AG04449 (cell line): Measurements from ENCODE around the gene SNRPD1.

Source experiments
- CTCF ChIA-PET: fragments of 350-600 bp; formaldehyde crosslinking; extraction: SDS; loops from one replicate; lab custom pipeline; 2021; ENCODE audit warnings: antibody characterized with exemption; lab: Yijun Ruan, JAX
- POLR2A ChIA-PET: fragments of 400-600, 350-600 bp; formaldehyde crosslinking; extraction: SDS; loops from one replicate; lab custom pipeline; 2020; ENCODE audit warnings: antibody characterized with exemption, inconsistent platforms; lab: Yijun Ruan, JAX
- DNase-seq: peaks from one replicate; pipeline ENCODE4 v3.0.0-alpha.2; 2010; ENCODE audit warnings: low read depth, low spot score
- H3K4me3 ChIP-seq: 2 replicates; pipeline ENCODE4 v1.5.1; 2011; ENCODE audit warnings: low read depth, mild to moderate bottlenecking, control low read depth, low read length
- TF ChIP-seq, protein P1 (sequence below): IDR thresholded peaks from one replicate; pipeline ENCODE4 v1.5.1; 2011; ENCODE audit warnings: mild to moderate bottlenecking, moderate library complexity, low read length, control low read depth, inconsistent platforms; ENCODE audit not compliant: insufficient read depth; ENCODE audit errors: missing control alignments

SNRPD1 gene

DNA sequence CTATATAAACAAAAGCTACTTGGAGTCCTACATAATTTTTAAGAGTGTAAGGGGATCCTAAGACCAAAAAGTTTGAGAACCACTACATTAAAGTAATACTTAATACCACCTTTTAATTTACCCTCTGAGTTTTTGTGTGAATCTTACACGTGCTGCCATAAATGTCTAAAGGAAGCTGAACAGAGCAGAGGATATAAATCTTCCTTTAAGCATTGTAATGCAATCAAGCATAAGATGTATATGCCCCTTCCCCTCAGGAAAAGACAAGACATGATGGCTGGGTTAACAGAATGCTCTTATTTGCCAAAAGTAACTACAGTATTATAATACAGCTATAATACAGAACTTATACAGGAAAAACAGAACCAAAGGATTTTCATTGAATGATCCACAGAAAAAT, 14.5 kb upstream of the SNRPD1 start:
- ChIA-PET CTCF (interaction anchor here (1.2 to 3.6 kb wide), 3 partner anchors 11 to 22 kb away, joined by 3 to 33 read pairs (median 9); partner anchors contain the start of gene SNRPD1), POLR2A (no interaction called here)
- no peak for DNase-seq
- TF ChIP-seq, protein P1, sequence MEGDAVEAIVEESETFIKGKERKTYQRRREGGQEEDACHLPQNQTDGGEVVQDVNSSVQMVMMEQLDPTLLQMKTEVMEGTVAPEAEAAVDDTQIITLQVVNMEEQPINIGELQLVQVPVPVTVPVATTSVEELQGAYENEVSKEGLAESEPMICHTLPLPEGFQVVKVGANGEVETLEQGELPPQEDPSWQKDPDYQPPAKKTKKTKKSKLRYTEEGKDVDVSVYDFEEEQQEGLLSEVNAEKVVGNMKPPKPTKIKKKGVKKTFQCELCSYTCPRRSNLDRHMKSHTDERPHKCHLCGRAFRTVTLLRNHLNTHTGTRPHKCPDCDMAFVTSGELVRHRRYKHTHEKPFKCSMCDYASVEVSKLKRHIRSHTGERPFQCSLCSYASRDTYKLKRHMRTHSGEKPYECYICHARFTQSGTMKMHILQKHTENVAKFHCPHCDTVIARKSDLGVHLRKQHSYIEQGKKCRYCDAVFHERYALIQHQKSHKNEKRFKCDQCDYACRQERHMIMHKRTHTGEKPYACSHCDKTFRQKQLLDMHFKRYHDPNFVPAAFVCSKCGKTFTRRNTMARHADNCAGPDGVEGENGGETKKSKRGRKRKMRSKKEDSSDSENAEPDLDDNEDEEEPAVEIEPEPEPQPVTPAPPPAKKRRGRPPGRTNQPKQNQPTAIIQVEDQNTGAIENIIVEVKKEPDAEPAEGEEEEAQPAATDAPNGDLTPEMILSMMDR, result no peak
- no peak overlapping the region for H3K4me3 ChIP-seq

DNA sequence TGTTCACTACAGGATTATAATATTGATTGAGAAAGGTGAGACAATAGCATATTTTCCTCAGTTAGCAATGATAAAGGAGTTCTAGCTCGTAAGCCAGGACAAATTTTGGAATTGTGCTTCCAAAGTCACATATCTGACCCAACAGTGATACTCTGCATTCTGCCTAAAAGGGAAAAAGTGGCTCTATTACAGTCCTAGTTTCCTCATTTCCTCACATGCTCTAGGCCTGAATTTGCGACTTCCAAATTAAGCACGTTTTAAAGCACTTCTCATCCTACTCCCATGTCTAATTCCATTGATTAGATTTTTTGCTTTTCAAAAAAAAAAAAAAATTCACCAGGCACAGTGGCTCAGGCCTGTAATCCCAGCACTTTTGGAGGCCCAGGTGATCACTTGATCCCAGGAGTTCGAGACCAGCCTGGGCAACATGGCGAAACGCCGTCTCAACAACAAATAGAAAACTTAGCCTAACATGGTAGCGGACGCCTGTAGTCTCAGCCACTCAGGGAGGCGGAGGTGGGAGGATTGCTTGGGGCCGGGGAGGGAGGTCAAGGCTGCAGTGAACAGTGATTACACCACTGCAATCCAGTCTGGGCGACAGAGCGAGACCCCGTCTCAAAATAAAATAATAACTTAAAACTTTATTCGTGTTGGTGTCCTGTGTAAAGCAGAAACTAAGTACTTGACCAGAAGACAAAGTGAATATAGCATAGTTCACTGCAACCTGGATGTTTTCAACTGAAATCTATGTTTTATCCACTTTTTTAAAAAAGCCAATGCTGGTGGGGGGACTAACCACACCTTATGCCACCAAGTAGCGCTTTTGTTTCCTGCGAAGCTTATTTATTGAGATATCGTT, 13.2 kb upstream of the SNRPD1 start:
- POLR2A ChIA-PET, result interaction anchor here (0.6 kb wide), 1 partner anchor 32 kb away, joined by 4 read pairs; no protein-coding TSS in a partner anchor
- peak overlapping the region; percentile 99 for H3K4me3 ChIP-seq
- TF ChIP-seq, protein P1, result no peak
- CTCF ChIA-PET, result interaction anchor here (0.6 to 3.6 kb wide), 7 partner anchors 10 to 605 kb away, joined by 3 to 104 read pairs (median 22); partner anchors contain the start of gene SNRPD1
- DNase-seq, result no peak

DNA sequence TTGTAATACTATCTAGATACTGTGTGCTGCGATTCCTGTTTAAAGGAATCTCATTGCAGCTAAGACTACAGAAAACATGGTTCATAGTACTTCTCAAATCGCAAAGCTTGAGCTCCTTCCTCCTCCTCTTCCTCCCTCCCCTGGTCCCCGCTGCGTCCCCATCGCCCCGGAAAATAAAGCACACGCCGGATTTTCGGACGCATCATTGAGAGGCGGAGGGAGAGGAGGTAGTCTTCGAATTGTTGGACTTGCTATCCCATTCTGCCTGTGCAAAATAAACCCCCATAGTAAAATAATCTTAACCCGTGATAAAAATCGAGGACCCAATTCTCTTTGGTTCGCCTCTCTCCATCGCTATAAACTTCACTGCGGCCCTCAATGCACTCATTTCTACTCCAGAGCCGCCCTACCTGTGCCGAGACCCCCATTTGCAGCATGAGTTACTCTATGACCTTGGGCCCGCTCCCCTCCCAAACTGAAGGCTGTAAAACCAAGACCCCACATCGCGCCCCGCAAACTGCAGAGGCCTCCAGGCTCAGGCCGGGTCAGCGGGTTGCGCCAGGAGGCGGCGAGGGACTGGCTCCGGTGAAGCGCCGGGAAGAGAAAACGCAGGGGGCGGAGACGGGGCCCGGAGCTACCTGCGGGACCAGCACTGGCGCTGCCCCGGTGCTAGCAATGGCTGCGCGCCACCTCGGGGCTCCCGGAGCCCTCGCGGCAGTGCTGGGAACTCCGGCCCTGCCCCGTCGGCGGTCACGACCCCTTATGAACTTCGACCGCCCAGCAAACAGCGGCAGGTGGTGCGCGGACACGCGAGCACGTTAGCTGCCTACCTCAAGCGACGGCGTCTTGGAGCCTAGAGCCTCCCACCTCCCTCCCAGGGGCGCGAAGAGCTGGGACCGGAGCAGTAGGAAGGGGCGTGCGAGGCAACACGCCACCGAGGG, 12.3 kb upstream of the SNRPD1 start:
- TF ChIP-seq, protein P1, result peak; percentile 5
- ChIA-PET CTCF (interaction anchor here (0.6 to 3.4 kb wide), 44 partner anchors 10 to 436 kb away, joined by 3 to 104 read pairs (median 5); partner anchors contain the start of genes ABHD3 and SNRPD1), POLR2A (interaction anchor here (0.6 to 1.4 kb wide), 6 partner anchors 11 to 176 kb away, joined by 3 to 13 read pairs (median 4); partner anchors contain the start of genes ABHD3 and SNRPD1)
- no peak for DNase-seq
- H3K4me3 ChIP-seq, result peak overlapping the region; percentile 99

DNA sequence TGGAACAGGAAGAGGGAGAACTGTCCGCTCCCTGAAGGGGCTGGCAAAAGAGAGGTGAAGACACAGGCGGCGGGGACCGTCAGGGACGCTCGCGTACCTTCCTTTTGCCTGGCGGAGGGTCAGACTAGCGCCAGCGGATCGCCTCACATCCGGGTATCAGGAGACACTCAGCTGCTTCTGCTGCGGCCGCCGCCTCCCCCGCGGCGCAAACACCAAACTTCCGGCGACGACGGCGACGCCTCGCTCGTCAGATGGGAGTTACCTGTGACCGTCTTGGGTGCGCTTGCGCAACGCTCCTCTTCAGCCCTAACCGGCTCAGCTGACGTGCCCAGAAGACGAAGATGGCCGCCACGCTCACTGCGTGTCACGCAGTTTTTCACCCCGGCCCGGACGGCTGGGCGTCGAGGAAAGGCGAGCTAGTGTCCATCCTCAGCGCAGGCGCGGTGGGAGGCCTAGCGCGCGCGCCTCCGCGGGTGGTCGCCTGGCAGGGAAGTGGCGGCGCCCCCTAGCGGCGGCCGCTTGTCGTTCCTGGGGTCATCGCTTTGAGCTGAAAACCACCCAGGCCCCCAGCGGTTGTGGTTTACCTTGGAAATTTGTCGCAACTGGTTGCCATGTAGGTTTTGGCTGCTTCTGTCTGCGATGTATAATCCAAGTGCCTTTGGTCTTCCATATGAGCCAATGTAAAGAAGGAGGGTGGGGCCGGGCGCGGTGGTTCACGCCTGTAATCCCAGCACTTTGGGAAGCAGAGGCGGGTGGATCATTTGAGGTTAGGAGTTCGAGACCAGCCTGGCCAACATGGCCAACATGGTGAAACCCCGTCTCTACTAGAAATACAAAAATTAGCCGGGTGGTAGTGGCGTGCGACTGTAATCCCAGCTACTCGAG, 11.3 kb upstream of the SNRPD1 start, which contains the start of gene ESCO1:
TSS of gene ESCO1 (minus strand) at position 179 of the 885 bp plus-strand sequence. CDS start 25,861 bp downstream, outside the sequence.
- CTCF ChIA-PET, result interaction anchor here (0.6 to 3.4 kb wide), 51 partner anchors 11 to 437 kb away, joined by 3 to 104 read pairs (median 4); partner anchors contain the start of genes ABHD3 and SNRPD1
- TF ChIP-seq, protein P1, result peak; percentile 92

DNA sequence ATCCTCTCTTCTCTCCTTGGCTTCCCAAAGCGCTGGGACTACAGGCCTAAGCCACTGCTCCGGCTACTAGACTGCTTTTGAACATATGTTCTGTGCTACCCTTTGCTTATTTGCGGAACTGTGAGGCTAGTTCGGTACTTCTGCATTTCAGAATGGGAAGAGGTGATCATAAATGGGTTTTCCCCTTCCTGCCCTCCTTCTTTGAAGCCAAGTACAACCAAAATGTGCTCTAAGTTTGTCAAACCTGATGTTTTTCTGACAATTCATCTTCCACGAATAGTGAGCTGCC, 9.9 kb upstream of the SNRPD1 start:
- POLR2A ChIA-PET, result no interaction called here
- no peak for DNase-seq
- TF ChIP-seq, protein P1, result no peak
- CTCF ChIA-PET, result interaction anchor here (1.2 to 2.1 kb wide), 3 partner anchors 10 to 34 kb away, joined by 3 to 18 read pairs (median 9); partner anchors contain the start of gene SNRPD1
- H3K4me3 ChIP-seq, result no peak overlapping the region

More for the DNA sequence above, 11.3 kb upstream of the SNRPD1 start, which contains the start of gene ESCO1:
- H3K4me3 ChIP-seq, result peak within 1 kb of the TSS; percentile 99
- DNase-seq, result peak; percentile 90
- POLR2A ChIA-PET, result interaction anchor here (0.6 to 1.4 kb wide), 8 partner anchors 10 to 409 kb away, joined by 3 to 13 read pairs (median 3); partner anchors contain the start of genes ABHD3, MIB1 and SNRPD1
